ENCODE data around the gene LCLAT1.

GRCh38 chr2:30625276-30625675, 178.2 kb downstream of the LCLAT1 start:
- TF ChIP-seq POLR2AphosphoS5 (IDR thresholded peaks at IDR 0.05; ENCODE audit: low read depth, low read length) (no peak), CTCF (IDR thresholded peaks at IDR 0.05) (no peak), TCF7L2 (IDR thresholded peaks at IDR 0.05; ENCODE audit: low read depth, low read length) (no peak)
